ENCODE data around the gene COMTD1. TPM values are rescaled to one million over a fixed set of nuclear protein-coding genes. Genes with fewer than 3 reads are reported as not detected.

Gene COMTD1
- total RNA-seq, 1 donor, result 13.4 TPM

GRCh38 chr10:75233444-75234016 lies 2.2 kb downstream of the COMTD1 start:
- Histone ChIP-seq H3K9me3 (ENCODE audit: low read depth, low read length) (no peaks in the 10 kb centered on the region), H3K27ac (ENCODE audit: low read depth, low read length) (no peak overlapping the region), H3K4me2 (ENCODE audit: insufficient read depth, low read length) (no peak overlapping the region), H4K20me1 (ENCODE audit: insufficient read depth, low read length) (peaks cover 17% of the 10 kb centered on the region), H2AFZ (ENCODE audit: low read length) (no peak overlapping the region), H3K27me3 (ENCODE audit: insufficient read depth, low read length) (no peaks in the 10 kb centered on the region), H3K4me1 (ENCODE audit: insufficient read depth, low read length) (peaks cover 33% of the 10 kb centered on the region), H3K4me3 (ENCODE audit: insufficient read depth, low read length) (no peak overlapping the region), H3K36me3 (ENCODE audit: insufficient read depth, low read length) (peaks cover 38% of the 10 kb centered on the region), H3K79me2 (ENCODE audit: insufficient read depth, low read length) (peaks cover 9% of the 10 kb centered on the region)
- no peak for TF ChIP-seq CTCF (IDR thresholded peaks at IDR 0.05; ENCODE audit: extremely low read depth, low read depth, low read length)
- peak; percentile 71 for DNase-seq (ENCODE audit: insufficient read length, low spot score, missing footprints)

GRCh38 chr10:75231672-75232581 lies 3.8 kb downstream of the COMTD1 start:
- DNase-seq (ENCODE audit: insufficient read length, low spot score, missing footprints), result no peak

GRCh38 chr10:75230600-75231038 lies 5.1 kb downstream of the COMTD1 start:
- H3K27me3 ChIP-seq (ENCODE audit: insufficient read depth, low read length), result no peaks in the 10 kb centered on the region
- H3K79me2 ChIP-seq (ENCODE audit: insufficient read depth, low read length), result peaks cover 36% of the 10 kb centered on the region
- H3K27ac ChIP-seq (ENCODE audit: low read depth, low read length), result peak overlapping the region; percentile 43
- H4K20me1 ChIP-seq (ENCODE audit: insufficient read depth, low read length), result peaks cover 21% of the 10 kb centered on the region
- TF ChIP-seq CTCF (IDR thresholded peaks at IDR 0.05; ENCODE audit: extremely low read depth, low read depth, low read length), result peak; percentile 96
- H3K4me2 ChIP-seq (ENCODE audit: insufficient read depth, low read length), result no peak overlapping the region
- no peaks in the 10 kb centered on the region for H3K9me3 ChIP-seq (ENCODE audit: low read depth, low read length)
- peak; percentile 91 for DNase-seq (ENCODE audit: insufficient read length, low spot score, missing footprints)
- H3K4me3 ChIP-seq (ENCODE audit: insufficient read depth, low read length), result no peak overlapping the region
- no peak overlapping the region for H2AFZ ChIP-seq (ENCODE audit: low read length)
- H3K4me1 ChIP-seq (ENCODE audit: insufficient read depth, low read length), result peaks cover 48% of the 10 kb centered on the region
- peaks cover 56% of the 10 kb centered on the region for H3K36me3 ChIP-seq (ENCODE audit: insufficient read depth, low read length)

More at GRCh38 chr10:75231672-75232581, 3.8 kb downstream of the COMTD1 start:
- no peaks in the 10 kb centered on the region for H3K9me3 ChIP-seq (ENCODE audit: low read depth, low read length)
- peaks cover 24% of the 10 kb centered on the region for H3K79me2 ChIP-seq (ENCODE audit: insufficient read depth, low read length)
- H4K20me1 ChIP-seq (ENCODE audit: insufficient read depth, low read length), result peaks cover 21% of the 10 kb centered on the region
- H3K36me3 ChIP-seq (ENCODE audit: insufficient read depth, low read length), result peaks cover 48% of the 10 kb centered on the region
- H2AFZ ChIP-seq (ENCODE audit: low read length), result no peak overlapping the region
- H3K27me3 ChIP-seq (ENCODE audit: insufficient read depth, low read length), result no peaks in the 10 kb centered on the region
- peaks cover 36% of the 10 kb centered on the region for H3K4me1 ChIP-seq (ENCODE audit: insufficient read depth, low read length)
- no peak overlapping the region for H3K27ac ChIP-seq (ENCODE audit: low read depth, low read length)
- no peak for TF ChIP-seq CTCF (IDR thresholded peaks at IDR 0.05; ENCODE audit: extremely low read depth, low read depth, low read length)
- no peak overlapping the region for H3K4me2 ChIP-seq (ENCODE audit: insufficient read depth, low read length)
- no peak overlapping the region for H3K4me3 ChIP-seq (ENCODE audit: insufficient read depth, low read length)

GRCh38 chr10:75229971-75230370 lies 5.8 kb downstream of the COMTD1 start:
- H3K4me1 ChIP-seq (ENCODE audit: insufficient read depth, low read length), result peaks cover 49% of the 10 kb centered on the region
- peak overlapping the region; percentile 43 for H3K27ac ChIP-seq (ENCODE audit: low read depth, low read length)
- peak overlapping the region; percentile 28 for H3K4me2 ChIP-seq (ENCODE audit: insufficient read depth, low read length)
- H3K27me3 ChIP-seq (ENCODE audit: insufficient read depth, low read length), result no peaks in the 10 kb centered on the region
- no peak overlapping the region for H3K4me3 ChIP-seq (ENCODE audit: insufficient read depth, low read length)
- H4K20me1 ChIP-seq (ENCODE audit: insufficient read depth, low read length), result peaks cover 26% of the 10 kb centered on the region
- no peak for TF ChIP-seq CTCF (IDR thresholded peaks at IDR 0.05; ENCODE audit: extremely low read depth, low read depth, low read length)
- H3K79me2 ChIP-seq (ENCODE audit: insufficient read depth, low read length), result peaks cover 36% of the 10 kb centered on the region
- H3K9me3 ChIP-seq (ENCODE audit: low read depth, low read length), result no peaks in the 10 kb centered on the region
- no peak for DNase-seq (ENCODE audit: insufficient read length, low spot score, missing footprints)
- no peak overlapping the region for H2AFZ ChIP-seq (ENCODE audit: low read length)
- H3K36me3 ChIP-seq (ENCODE audit: insufficient read depth, low read length), result peaks cover 56% of the 10 kb centered on the region

Measured in osteoblast (primary cell).